H1 (cell line): ENCODE results near the gene MAP7. TPM values are rescaled to one million over a fixed set of nuclear protein-coding genes. Genes with fewer than 3 reads are reported as not detected.

Experiments used
- CHD7 ChIP-seq: fragments of 300-600 bp; sonication (generic); IDR thresholded peaks from 2 replicates; pipeline ENCODE4 v1.7.1; 2012; ENCODE audit warnings: low read length, moderate library complexity, mild to moderate bottlenecking, inconsistent platforms; ENCODE audit not compliant: insufficient replicate concordance
- POLR2AphosphoS5 ChIP-seq: IDR thresholded peaks from 2 replicates; pipeline ENCODE4 v1.6.1; 2011; ENCODE audit warnings: low read depth, low read length
- RAD21 ChIP-seq, 2 experiments: IDR thresholded peaks in 1 of 2; conservative IDR thresholded peaks in 1 of 2; 2 replicates each; pipeline ENCODE4 v1.6.1; 2011; ENCODE audit warnings: low read depth in 2 of 2, low read length in 2 of 2, improper control_type of control experiment in 1 of 2, inconsistent platforms in 1 of 2, mild to moderate bottlenecking in 1 of 2, moderate library complexity in 1 of 2
- SUZ12 ChIP-seq: fragments of 200-600 bp; sonication (generic); IDR thresholded peaks from 2 replicates; pipeline ENCODE4 v1.6.1; 2012; ENCODE audit warnings: mild to moderate bottlenecking, inconsistent platforms, low read length, moderate library complexity, mixed read lengths
- polyA plus RNA-seq, 7 experiments: library from polyadenylated mRNA; depleted of rRNA in 3 of 7; stranded (reverse) in 5 of 7; unstranded in 2 of 7; fragments of >200 nt in 5 of 7; fragments of 200-250 nt in 2 of 7; gene quantifications; 1 replicate in 5 of 7; 2 replicates in 1 of 7; 4 replicates in 1 of 7; pipeline versions ENCODE4 v1.2.1 to v1.2.3, GENCODE V29; 2011 to 2013; ENCODE audit warnings: missing spikeins in 2 of 7, mixed read lengths in 2 of 7
- total RNA-seq: library from RNA; stranded (reverse); fragmentation: NEBNext Ultra II Directional; extraction: Animal tissue kit (Norgen Biotek cat#: 25700); gene quantifications from 2 replicates; pipeline ENCODE4 v1.2.1, GENCODE V29; 2021

The MAP7 gene
- total and polyA plus RNA-seq, 2 of the 8 experiments (the other 6 are each of a cell fraction or from before 2014, with no cell fraction given) = 13.5 to 66.9 TPM

- TF ChIP-seq CHD7 (no peak), SUZ12 (no peak), POLR2AphosphoS5 (no peak), RAD21 (IDR thresholded peaks at IDR 0.05 in 1 of 2, conservative IDR thresholded peaks at IDR 0.05 in 1 of 2; ENCODE audit: low read depth in 2 of 2, low read length in 2 of 2) (no peak)
Measured at GRCh38 chr6:136404007-136404406, 146.2 kb downstream of the MAP7 start (continued).
